Endothelial cell (in vitro differentiated cells): ENCODE data around the gene IL17RB. TPM values are rescaled to one million over a fixed set of nuclear protein-coding genes. Genes with fewer than 3 reads are reported as not detected.

Experiments
- DNase-seq: peaks from one replicate; pipeline ENCODE4 v3.0.0; 2021; ENCODE audit warnings: low spot score
- H3K27ac Mint-ChIP-seq: one replicate; pipeline ENCODE4 v1.8.0; 2021; ENCODE audit warnings: mixed read lengths, inconsistent platforms; ENCODE audit not compliant: unreplicated experiment
- H3K27me3 Mint-ChIP-seq: one replicate; pipeline ENCODE4 v1.8.0; 2021; ENCODE audit warnings: mild to moderate bottlenecking, moderate library complexity, mixed read lengths, inconsistent platforms; ENCODE audit not compliant: unreplicated experiment
- H3K36me3 Mint-ChIP-seq: one replicate; pipeline ENCODE4 v1.8.0; 2021; ENCODE audit warnings: mild to moderate bottlenecking, low read depth, mixed read lengths, inconsistent platforms; ENCODE audit not compliant: unreplicated experiment
- H3K4me1 Mint-ChIP-seq: one replicate; pipeline ENCODE4 v1.8.0; 2021; ENCODE audit warnings: mild to moderate bottlenecking, mixed read lengths, inconsistent platforms; ENCODE audit not compliant: unreplicated experiment
- H3K4me3 Mint-ChIP-seq: one replicate; pipeline ENCODE4 v1.8.0; 2021; ENCODE audit warnings: mild to moderate bottlenecking, mixed read lengths, inconsistent platforms; ENCODE audit not compliant: unreplicated experiment
- H3K9me3 Mint-ChIP-seq: one replicate; pipeline ENCODE4 v1.8.0; 2021; ENCODE audit warnings: mixed read lengths, inconsistent platforms; ENCODE audit not compliant: unreplicated experiment
- total RNA-seq: library from RNA; stranded (reverse); fragmentation: NEBNext Ultra II Directional; extraction: Animal tissue kit (Norgen Biotek cat#: 25700); gene quantifications from one replicate; pipeline ENCODE4 v1.2.1, GENCODE V29; 2021; ENCODE audit not compliant: unreplicated experiment
- TF ChIP-seq, protein P1 (sequence below): fragments of 200-600 bp; sonication (generic); IDR thresholded peaks from one replicate; pipeline ENCODE4 v1.5.0; 2021; ENCODE audit warnings: antibody characterized with exemption; ENCODE audit not compliant: unreplicated experiment

Gene IL17RB
- total RNA-seq, 1 donor from 2014 or later, result 0.33 TPM

- H3K36me3 Mint-ChIP-seq, result no peaks in the 10 kb centered on the region
- no peaks in the 10 kb centered on the region for H3K27me3 Mint-ChIP-seq
- no peak for DNase-seq
- H3K4me3 Mint-ChIP-seq, result no peak overlapping the region
- TF ChIP-seq, protein P1, sequence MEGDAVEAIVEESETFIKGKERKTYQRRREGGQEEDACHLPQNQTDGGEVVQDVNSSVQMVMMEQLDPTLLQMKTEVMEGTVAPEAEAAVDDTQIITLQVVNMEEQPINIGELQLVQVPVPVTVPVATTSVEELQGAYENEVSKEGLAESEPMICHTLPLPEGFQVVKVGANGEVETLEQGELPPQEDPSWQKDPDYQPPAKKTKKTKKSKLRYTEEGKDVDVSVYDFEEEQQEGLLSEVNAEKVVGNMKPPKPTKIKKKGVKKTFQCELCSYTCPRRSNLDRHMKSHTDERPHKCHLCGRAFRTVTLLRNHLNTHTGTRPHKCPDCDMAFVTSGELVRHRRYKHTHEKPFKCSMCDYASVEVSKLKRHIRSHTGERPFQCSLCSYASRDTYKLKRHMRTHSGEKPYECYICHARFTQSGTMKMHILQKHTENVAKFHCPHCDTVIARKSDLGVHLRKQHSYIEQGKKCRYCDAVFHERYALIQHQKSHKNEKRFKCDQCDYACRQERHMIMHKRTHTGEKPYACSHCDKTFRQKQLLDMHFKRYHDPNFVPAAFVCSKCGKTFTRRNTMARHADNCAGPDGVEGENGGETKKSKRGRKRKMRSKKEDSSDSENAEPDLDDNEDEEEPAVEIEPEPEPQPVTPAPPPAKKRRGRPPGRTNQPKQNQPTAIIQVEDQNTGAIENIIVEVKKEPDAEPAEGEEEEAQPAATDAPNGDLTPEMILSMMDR, result no peak
- no peaks in the 10 kb centered on the region for H3K4me1 Mint-ChIP-seq
- H3K27ac Mint-ChIP-seq, result no peak overlapping the region
- H3K9me3 Mint-ChIP-seq, result no peaks in the 10 kb centered on the region
Measured at GRCh38 chr3:53902711-53903110, 56.3 kb downstream of the IL17RB start.

- Mint-ChIP-seq H3K9me3 (no peaks in the 10 kb centered on the region), H3K4me3 (no peak overlapping the region)
- DNase-seq, result no peak
Measured at GRCh38 chr3:53913401-53913800, 67.0 kb downstream of the IL17RB start.

More at GRCh38 chr3:53913401-53913800, 67.0 kb downstream of the IL17RB start:
- TF ChIP-seq, protein P1, result no peak
- Mint-ChIP-seq H3K36me3 (no peaks in the 10 kb centered on the region), H3K27ac (no peak overlapping the region), H3K4me1 (no peaks in the 10 kb centered on the region), H3K27me3 (no peaks in the 10 kb centered on the region)

Other genes with a start within 250 kb of the IL17RB start
- gene CHDH, start 149 bp upstream of the IL17RB start, total RNA-seq, result 1.0 TPM
- 40.1 TPM for gene ACTR8, start 35.6 kb downstream of the IL17RB start, total RNA-seq
- gene SELENOK, start 45.3 kb downstream of the IL17RB start, total RNA-seq, result 36.6 TPM